Tibial nerve (tissue), 4 donors: ENCODE data around the gene SPTSSA. TPM values are rescaled to one million over a fixed set of nuclear protein-coding genes. Genes with fewer than 3 reads are reported as not detected.
"Not testable (repeated sequence)": the region's sequence is repeated elsewhere in the genome, so short reads cannot be mapped to it uniquely, and the experiment has no call there.

ENCODE experiments used
- DNase-seq, 2 donors: peaks; one replicate each; pipeline ENCODE4 v3.0.0-alpha.2; 2019; ENCODE audit warnings: low spot score in 2 of 2
- H3K27ac ChIP-seq, 4 donors: fragments of 200-600 bp; sonication (generic) in 3 of 4; one replicate each; pipeline ENCODE4 v1.5.1; 2017 to 2019; ENCODE audit warnings: mild to moderate bottlenecking in 1 of 4
- H3K27me3 ChIP-seq, 2 donors: fragments of 200-600 bp; sonication (generic) in 1 of 2; one replicate each; pipeline versions ENCODE4 v1.5.1 to v1.6.0; 2017 to 2019
- H3K36me3 ChIP-seq, 3 donors: fragments of 200-600 bp; sonication (generic); one replicate each; pipeline ENCODE4 v1.5.1; 2018 to 2019
- H3K4me1 ChIP-seq, 4 donors: fragments of 200-600 bp; sonication (generic) in 3 of 4; one replicate each; pipeline ENCODE4 v1.5.1; 2017 to 2019
- H3K4me3 ChIP-seq, 4 donors: fragments of 200-600 bp; sonication (generic) in 3 of 4; one replicate each; pipeline ENCODE4 v1.5.1; 2017 to 2019; ENCODE audit warnings: mild to moderate bottlenecking in 1 of 4, moderate library complexity in 1 of 4
- H3K9me3 ChIP-seq, 4 donors: fragments of 200-600 bp; sonication (generic) in 3 of 4; one replicate each; pipeline ENCODE4 v1.5.1; 2017 to 2019
- CTCF ChIP-seq, 5 experiments: fragments of 200-600 bp in 3 of 5; fragments of 450-650 bp in 2 of 5; sonication (generic) in 3 of 5; IDR thresholded peaks; one replicate each; pipeline ENCODE4 v1.5.1; 2016 to 2019; ENCODE audit warnings: antibody characterized with exemption in 5 of 5, mild to moderate bottlenecking in 3 of 5, moderate library complexity in 2 of 5
- EP300 ChIP-seq, 2 donors: sonication (generic); formaldehyde crosslinking; IDR thresholded peaks; one replicate each; pipeline ENCODE4 v1.6.1; 2017; ENCODE audit warnings: antibody characterized with exemption in 2 of 2, mild to moderate bottlenecking in 1 of 2
- POLR2A ChIP-seq, 2 donors: fragments of 450-650 bp; IDR thresholded peaks; one replicate each; pipeline ENCODE4 v1.6.1; 2017; ENCODE audit warnings: antibody characterized with exemption in 2 of 2, mild to moderate bottlenecking in 2 of 2, moderate library complexity in 2 of 2
- WGBS, 2 donors: methylation state at CpG; one replicate each; pipeline ENCODE4 v1.1.5; 2018; 5-methylcytosine and 5-hydroxymethylcytosine counted together
- total RNA-seq, 4 donors: library from RNA; depleted of rRNA; stranded (reverse); fragments of >200 nt; gene quantifications; one replicate each; pipeline ENCODE4 v1.1.0, GENCODE V29; 2016

Gene SPTSSA, protein sequence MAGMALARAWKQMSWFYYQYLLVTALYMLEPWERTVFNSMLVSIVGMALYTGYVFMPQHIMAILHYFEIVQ
- 10 to 100 TPM; 13.7 to 28.8 (median 19.6) TPM for total RNA-seq

- TF ChIP-seq CTCF (IDR thresholded peaks at IDR 0.05) = peak in 1 of 5 experiments; percentile 34
- peak; percentile 85 to 97 for TF ChIP-seq POLR2A (IDR thresholded peaks at IDR 0.05)
- TF ChIP-seq EP300 (IDR thresholded peaks at IDR 0.05) = peak in 1 of 2 donors; percentile 91
- H3K9me3 ChIP-seq = no peaks in the 10 kb centered on the region
- peak; percentile 76 to 86 for DNase-seq
- H3K27me3 ChIP-seq = no peaks in the 10 kb centered on the region
- peak within 1 kb of the TSS; percentile 57 to 88 (median 74) for H3K4me3 ChIP-seq
- WGBS, 2 donors = 0 to 3% methylated on average over 17 to 19 of the region's 82 CpGs
- no peaks in the 10 kb centered on the region for H3K36me3 ChIP-seq
- H3K4me1 ChIP-seq = peaks cover 0 to 28% (median 16%) of the 10 kb centered on the region in 4 donors
- H3K27ac ChIP-seq = peak within 1 kb of the TSS; percentile 89 to 97 (median 94)
These were observed at the start of gene SPTSSA for GRCh38 chr14:34462132-34462893. Gene SPTSSA, minus strand, starts transcription at chr14:34462240. Its CDS starts 33 bp downstream, at chr14:34462207.

DNA sequence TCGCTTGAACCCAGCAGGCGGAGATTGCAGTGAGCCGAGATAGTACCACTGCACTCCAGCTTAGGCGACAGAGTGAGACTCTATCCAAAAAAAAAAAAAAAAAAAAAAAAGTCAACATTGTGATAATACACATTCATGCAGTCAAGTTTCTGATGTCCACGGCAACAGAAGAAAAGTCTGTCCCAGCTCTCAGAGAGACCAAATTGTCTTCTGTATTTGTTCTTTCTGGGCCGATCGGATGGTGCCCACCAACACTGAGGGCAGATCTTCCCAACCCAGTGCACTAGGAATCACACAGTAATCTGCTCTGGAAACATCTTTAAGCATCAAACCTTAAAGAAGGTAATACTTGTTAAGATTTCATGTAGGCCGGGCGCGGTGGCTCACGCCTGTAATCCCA lies 45.8 kb upstream of the SPTSSA start:
- Histone ChIP-seq H3K36me3 (no peaks in the 10 kb centered on the region), H3K4me3 (no peak overlapping the region), H3K27me3 (no peaks in the 10 kb centered on the region), H3K4me1 (no peaks in the 10 kb centered on the region), H3K27ac (no peak overlapping the region), H3K9me3 (no peaks in the 10 kb centered on the region)
- DNase-seq = no peak
- no peak for TF ChIP-seq POLR2A (IDR thresholded peaks at IDR 0.05)
- 95 to 96% methylated on average over 11 of the region's 11 CpGs for WGBS, 2 donors

DNA sequence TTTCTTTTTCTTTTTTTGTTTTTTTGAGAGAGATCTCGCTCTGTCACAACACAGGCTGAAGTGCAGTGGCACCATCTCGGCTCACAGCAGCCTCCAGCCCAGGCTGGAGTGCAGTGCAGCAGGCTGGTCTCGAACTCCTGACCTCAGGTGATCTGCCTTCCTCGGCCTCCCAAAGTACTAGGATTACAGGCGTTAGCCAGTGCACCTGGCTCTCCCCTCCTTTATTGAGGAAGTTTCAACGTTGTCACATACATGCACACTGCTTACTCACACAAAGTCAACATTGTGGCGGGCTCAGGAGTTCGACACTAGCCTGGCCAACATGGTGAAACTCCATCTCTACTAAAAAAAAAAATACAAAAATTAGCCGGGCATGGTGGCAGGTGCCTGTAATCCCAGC lies 45.4 kb upstream of the SPTSSA start:
- H3K9me3 ChIP-seq = no peaks in the 10 kb centered on the region
- H3K27me3 ChIP-seq = no peaks in the 10 kb centered on the region
- DNase-seq = no peak
- TF ChIP-seq POLR2A (IDR thresholded peaks at IDR 0.05) (no peak), CTCF (IDR thresholded peaks at IDR 0.05) (no peak)
- no peak overlapping the region for H3K27ac ChIP-seq
- H3K4me3 ChIP-seq = no peak overlapping the region
- H3K4me1 ChIP-seq = peaks cover 0 to 3% (median 0%) of the 10 kb centered on the region in 4 donors
- H3K36me3 ChIP-seq = no peaks in the 10 kb centered on the region
- WGBS, 2 donors = 89 to 96% methylated on average over 9 of the region's 9 CpGs

DNA sequence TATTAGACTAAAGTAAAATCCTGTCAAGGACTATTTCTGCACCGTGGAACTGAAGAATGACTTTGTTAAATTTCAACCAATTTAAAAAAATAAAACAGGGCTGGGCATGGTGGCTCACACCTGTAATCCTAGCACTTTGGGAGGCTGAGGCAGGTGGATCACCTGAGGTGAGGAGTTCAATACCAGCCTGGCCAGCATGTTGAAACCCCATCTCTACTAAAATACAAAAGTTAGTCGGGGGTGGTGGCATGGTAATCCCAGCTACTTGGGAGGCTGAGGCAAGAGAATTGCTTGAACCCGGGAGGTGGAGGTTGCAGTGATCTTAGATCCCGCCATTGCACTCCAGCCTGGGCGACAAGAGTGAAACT lies 43.1 kb upstream of the SPTSSA start:
- H3K4me1 ChIP-seq, H3K27ac ChIP-seq, H3K27me3 ChIP-seq, H3K9me3 ChIP-seq, H3K4me3 ChIP-seq, H3K36me3 ChIP-seq, DNase-seq: not testable (repeated sequence)
- WGBS, 2 donors = 75 to 94% methylated on average over 5 of the region's 5 CpGs

DNA sequence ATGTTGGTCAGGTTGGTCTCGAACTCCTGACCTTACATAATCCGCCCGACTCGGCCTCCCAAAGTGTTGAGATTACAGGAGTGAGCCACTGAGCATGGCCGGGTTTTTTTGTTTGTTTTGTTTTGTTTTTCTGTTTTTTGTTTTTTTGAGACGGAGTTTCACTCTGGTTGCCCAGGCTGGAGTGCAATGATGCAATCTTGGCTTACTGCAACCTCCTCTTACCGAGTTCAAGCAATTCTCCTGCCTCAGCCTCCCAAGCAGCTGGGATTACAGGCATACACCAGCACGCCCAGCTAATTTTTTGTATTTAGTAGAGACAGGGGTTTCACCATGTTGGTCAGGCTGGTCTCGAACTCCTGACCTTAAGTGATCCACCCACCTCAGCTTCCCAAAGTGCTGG lies 42.0 kb upstream of the SPTSSA start:
- not testable (repeated sequence) for H3K27ac ChIP-seq, H3K9me3 ChIP-seq, H3K27me3 ChIP-seq, H3K4me3 ChIP-seq, H3K36me3 ChIP-seq, DNase-seq, H3K4me1 ChIP-seq
- 83 to 95% methylated on average over 9 of the region's 9 CpGs for WGBS, 2 donors

GRCh38 chr14:34502545-34503225 lies 40.6 kb upstream of the SPTSSA start:
- Histone ChIP-seq H3K27ac (peak overlapping the region in 2 of 4 donors; percentile 3 to 43), H3K4me3 (no peak overlapping the region), H3K4me1 (peaks cover 0 to 12% (median 5%) of the 10 kb centered on the region in 4 donors), H3K9me3 (no peaks in the 10 kb centered on the region), H3K36me3 (no peaks in the 10 kb centered on the region), H3K27me3 (no peaks in the 10 kb centered on the region)
- no peak for DNase-seq
- WGBS, 2 donors = 23 to 30% methylated on average over 2 of the region's 2 CpGs
- TF ChIP-seq CTCF (IDR thresholded peaks at IDR 0.05) (no peak), POLR2A (IDR thresholded peaks at IDR 0.05) (no peak), EP300 (IDR thresholded peaks at IDR 0.05) (no peak)
